Kidney epithelial cell (primary cell): ENCODE measurements around the gene OVCA2. TPM values are rescaled to one million over a fixed set of nuclear protein-coding genes. Genes with fewer than 3 reads are reported as not detected.

Experiments used
- DNase-seq: peaks from one replicate; pipeline ENCODE4 v3.0.0-alpha.2; 2010; ENCODE audit warnings: low read depth
- H3K27me3 ChIP-seq: 2 replicates; pipeline ENCODE4 v1.6.0; 2011; ENCODE audit warnings: low read length; ENCODE audit not compliant: control insufficient read depth, insufficient read depth
- H3K36me3 ChIP-seq: 2 replicates; pipeline ENCODE4 v1.5.1; 2011; ENCODE audit warnings: low read length; ENCODE audit not compliant: control insufficient read depth, insufficient read depth
- H3K4me3 ChIP-seq: 2 replicates; pipeline ENCODE4 v1.5.1; 2011; ENCODE audit warnings: low read depth, mild to moderate bottlenecking, control low read depth, low read length
- CTCF ChIP-seq: IDR thresholded peaks from 2 replicates; pipeline ENCODE4 v1.5.1; 2011; ENCODE audit warnings: mild to moderate bottlenecking, moderate library complexity, low read length, control low read depth, inconsistent platforms; ENCODE audit not compliant: insufficient read depth, poor library complexity, severe bottlenecking
- total RNA-seq: library from RNA; depleted of rRNA; stranded (reverse); fragments of >200 nt; gene quantifications from 2 replicates; pipeline ENCODE4 v1.2.3, GENCODE V29; 2015

The OVCA2 gene
- total RNA-seq, 1 donor from 2014 or later = 88.2 TPM

DNA sequence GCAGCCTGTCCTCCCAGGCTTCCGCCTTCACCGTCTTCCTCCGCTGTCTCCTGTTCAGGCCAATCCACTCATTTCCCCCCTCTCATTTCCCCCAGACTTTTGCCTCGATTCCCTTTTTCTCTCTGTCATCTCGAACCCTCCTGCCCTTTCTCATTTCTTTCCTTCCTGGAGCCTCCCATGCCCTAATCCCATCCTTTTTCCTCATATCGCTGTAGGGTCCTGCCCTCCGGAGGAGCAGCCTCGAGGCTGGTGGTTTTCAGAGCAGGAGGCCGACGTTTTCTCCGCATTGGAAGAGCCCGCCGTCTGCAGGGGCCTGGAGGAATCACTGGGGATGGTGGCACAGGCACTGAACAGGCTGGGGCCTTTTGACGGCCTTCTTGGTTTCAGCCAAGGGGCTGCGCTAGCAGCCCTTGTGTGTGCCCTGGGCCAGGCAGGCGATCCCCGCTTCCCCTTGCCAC is 597 bp downstream of the OVCA2 start:
- Histone ChIP-seq H3K36me3 (peaks cover 3% of the 10 kb centered on the region), H3K27me3 (no peaks in the 10 kb centered on the region), H3K4me3 (peak overlapping the region; percentile 57)
- DNase-seq = no peak
- peak; percentile 55 for TF ChIP-seq CTCF

DNA sequence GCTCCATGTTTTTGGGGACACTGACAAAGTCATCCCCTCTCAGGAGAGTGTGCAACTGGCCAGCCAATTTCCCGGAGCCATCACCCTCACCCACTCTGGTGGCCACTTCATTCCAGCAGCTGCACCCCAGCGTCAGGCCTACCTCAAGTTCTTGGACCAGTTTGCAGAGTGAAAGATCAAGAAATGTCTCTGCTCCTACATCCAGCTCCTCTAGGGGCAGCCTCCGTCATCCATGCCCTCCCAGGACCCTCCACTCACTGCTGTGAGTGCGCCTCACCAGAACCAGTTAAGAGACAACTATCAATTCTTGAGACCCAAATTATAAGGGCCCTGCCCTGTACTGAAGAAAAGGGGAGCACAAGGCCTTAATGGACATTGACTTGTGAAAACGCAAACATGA is 1.1 kb downstream of the OVCA2 start:
- TF ChIP-seq CTCF = no peak
- Histone ChIP-seq H3K4me3 (peak overlapping the region; percentile 57), H3K27me3 (no peaks in the 10 kb centered on the region), H3K36me3 (peaks cover 3% of the 10 kb centered on the region)
- DNase-seq = no peak

DNA sequence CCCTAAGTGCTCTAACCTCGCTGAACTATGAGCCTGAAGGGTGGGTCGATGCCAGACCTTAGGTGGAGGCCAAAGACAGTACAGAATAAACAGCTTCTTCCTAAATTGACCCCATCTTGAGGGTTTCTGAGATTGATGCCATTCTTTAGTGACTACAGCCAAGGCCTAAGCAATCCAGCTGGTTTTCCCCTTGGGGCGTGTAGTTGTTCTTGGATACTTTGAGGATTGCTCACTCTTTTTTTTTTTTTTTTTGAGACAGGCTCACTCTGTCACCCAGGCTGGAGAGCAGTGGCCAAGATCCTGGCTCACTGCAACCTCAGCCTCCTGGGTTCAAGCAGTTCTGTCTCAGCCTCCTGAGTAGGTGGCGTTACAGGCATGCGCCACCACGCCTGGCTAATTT is 2.0 kb downstream of the OVCA2 start:
- DNase-seq = no peak
- no peak overlapping the region for H3K4me3 ChIP-seq
- TF ChIP-seq CTCF = no peak
- peaks cover 3% of the 10 kb centered on the region for H3K36me3 ChIP-seq
- no peaks in the 10 kb centered on the region for H3K27me3 ChIP-seq

DNA sequence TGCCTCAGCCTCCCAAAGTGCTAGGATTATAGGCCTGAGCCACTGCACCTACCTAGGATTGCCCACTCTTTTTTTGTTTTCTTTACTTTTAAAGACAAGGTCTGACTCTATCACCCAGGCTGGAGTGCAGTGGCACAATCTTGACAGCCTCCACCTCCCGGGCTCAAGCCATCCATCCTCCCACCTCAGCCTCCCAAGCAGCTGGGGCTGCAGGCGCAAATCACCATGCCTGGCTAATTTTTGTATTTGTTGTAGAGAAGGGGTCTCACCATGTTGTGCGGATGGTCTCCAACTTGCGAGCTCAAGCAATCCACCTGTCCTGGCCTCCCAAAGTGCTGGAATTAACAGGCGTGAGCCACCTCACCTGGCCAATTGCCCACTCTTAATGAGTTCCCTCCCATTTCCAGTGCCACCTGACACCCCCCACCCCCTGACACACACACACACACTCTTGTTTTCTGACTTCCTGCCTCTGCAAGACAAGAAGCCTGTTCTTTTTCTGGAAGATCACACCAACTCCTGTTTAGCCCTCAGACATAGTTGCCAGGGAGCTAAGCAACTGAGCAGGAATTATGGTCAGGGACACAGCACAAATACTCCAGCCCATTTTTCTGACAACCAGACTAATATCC is 2.6 kb downstream of the OVCA2 start:
- TF ChIP-seq CTCF = no peak
- H3K36me3 ChIP-seq = peaks cover 3% of the 10 kb centered on the region
- DNase-seq = no peak
- H3K4me3 ChIP-seq = no peak overlapping the region
- H3K27me3 ChIP-seq = no peaks in the 10 kb centered on the region

GRCh38 chr17:2047590-2047989 is 5.8 kb downstream of the OVCA2 start:
- peaks cover 2% of the 10 kb centered on the region for H3K36me3 ChIP-seq
- H3K27me3 ChIP-seq = peaks cover 16% of the 10 kb centered on the region
- no peak for DNase-seq
- no peak for TF ChIP-seq CTCF
- H3K4me3 ChIP-seq = no peak overlapping the region

DNA sequence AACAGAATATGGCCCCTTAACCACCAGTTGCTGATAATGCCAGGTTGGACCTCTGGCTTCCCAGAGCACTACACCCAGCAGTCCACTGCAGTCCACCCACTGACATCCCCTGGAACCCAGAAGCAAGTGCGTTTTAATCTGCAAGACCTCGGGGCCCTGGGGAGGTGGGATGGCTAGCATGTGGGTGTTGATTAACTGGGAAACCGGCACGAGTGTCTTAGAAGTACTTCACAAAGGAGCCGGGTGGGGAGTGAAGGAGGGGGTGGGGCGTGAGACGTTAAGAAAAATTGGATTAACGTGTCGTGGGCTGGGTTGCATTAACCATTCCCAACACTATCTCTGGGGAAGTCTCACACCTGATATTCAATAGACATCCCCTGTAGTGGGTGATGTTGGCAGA is 7.0 kb downstream of the OVCA2 start:
- H3K36me3 ChIP-seq = peaks cover 2% of the 10 kb centered on the region
- no peak for TF ChIP-seq CTCF
- H3K4me3 ChIP-seq = peak overlapping the region; percentile 58
- H3K27me3 ChIP-seq = peaks cover 19% of the 10 kb centered on the region
- DNase-seq = no peak
